Spinal cord (tissue), 10 donors: Measurements from ENCODE around the gene RGPD6. TPM values are rescaled to one million over a fixed set of nuclear protein-coding genes. Genes with fewer than 3 reads are reported as not detected.
"Not testable (repeated sequence)": the region's sequence is repeated elsewhere in the genome, so short reads cannot be mapped to it uniquely, and the experiment has no call there.

ENCODE experiments used
- DNase-seq, 6 donors: peaks; one replicate each; pipeline versions ENCODE4 v3.0.0 to v3.0.0-alpha.2; 2013 to 2015; ENCODE audit warnings: low spot score in 6 of 6, low read depth in 4 of 6
- H3K27ac ChIP-seq: one replicate; pipeline ENCODE4 v1.5.1; 2013; ENCODE audit warnings: low read depth, low read length, control low read depth
- H3K27me3 ChIP-seq: one replicate; pipeline ENCODE4 v1.6.1; 2013; ENCODE audit warnings: low read length; ENCODE audit not compliant: control insufficient read depth, insufficient read depth
- H3K36me3 ChIP-seq: one replicate; pipeline ENCODE4 v1.6.1; 2013; ENCODE audit warnings: low read length; ENCODE audit not compliant: control insufficient read depth, insufficient read depth
- H3K4me1 ChIP-seq: one replicate; pipeline ENCODE4 v1.6.1; 2013; ENCODE audit warnings: low read length; ENCODE audit not compliant: control insufficient read depth, insufficient read depth
- H3K4me3 ChIP-seq: one replicate; pipeline ENCODE4 v1.5.1; 2013; ENCODE audit warnings: low read depth, low read length, control low read depth
- H3K9me3 ChIP-seq: one replicate; pipeline ENCODE4 v1.6.1; 2013; ENCODE audit warnings: low read length; ENCODE audit not compliant: control insufficient read depth, insufficient read depth
- WGBS: methylation state at CpG from one replicate; pipeline ENCODE4 v1.1.5; 2013; ENCODE audit warnings: missing lambda C conversion rate; ENCODE audit not compliant: insufficient coverage; 5-methylcytosine and 5-hydroxymethylcytosine counted together
- polyA plus RNA-seq, 2 donors: library from polyadenylated mRNA; unstranded; fragments of 120-200 nt; gene quantifications; one replicate each; pipeline ENCODE4 v1.2.1, GENCODE V29; 2013; ENCODE audit not compliant: insufficient read length in 2 of 2
- total RNA-seq, 2 donors: library from RNA; depleted of rRNA in 1 of 2; stranded (reverse); fragments of 120-200 nt in 1 of 2; fragments of >200 nt in 1 of 2; gene quantifications; one replicate each; pipeline versions ENCODE4 v1.2.3 to v1.2.4, GENCODE V29; 2013 to 2014
- donor health status: healthy.

RGPD6 gene
- total and polyA plus RNA-seq, 4 donors, result 34.6 to 121 (median 39.1) TPM

- DNase-seq, H3K36me3 ChIP-seq, H3K4me1 ChIP-seq, H3K27me3 ChIP-seq, H3K27ac ChIP-seq, H3K4me3 ChIP-seq, H3K9me3 ChIP-seq: not testable (repeated sequence)
- no CpG with 5 or more reads among the region's 3 CpGs for WGBS
These were observed 95.8 kb downstream of the RGPD6 start for GRCh38 chr2:110481200-110481599.

- no CpG with 5 or more reads among the region's 4 CpGs for whole genome bisulfite sequencing
- not testable (repeated sequence) for H3K27ac ChIP-seq, H3K27me3 ChIP-seq, H3K4me3 ChIP-seq, H3K9me3 ChIP-seq, H3K36me3 ChIP-seq, H3K4me1 ChIP-seq, DNase-seq
These were observed 96.9 kb downstream of the RGPD6 start for GRCh38 chr2:110480084-110480483.

GRCh38 chr2:110477370-110477769 is 99.7 kb downstream of the RGPD6 start:
- WGBS, result no CpG with 5 or more reads among the region's 7 CpGs
- H3K27me3 ChIP-seq, H3K4me1 ChIP-seq, H3K27ac ChIP-seq, H3K9me3 ChIP-seq, DNase-seq, H3K36me3 ChIP-seq, H3K4me3 ChIP-seq: not testable (repeated sequence)

DNA sequence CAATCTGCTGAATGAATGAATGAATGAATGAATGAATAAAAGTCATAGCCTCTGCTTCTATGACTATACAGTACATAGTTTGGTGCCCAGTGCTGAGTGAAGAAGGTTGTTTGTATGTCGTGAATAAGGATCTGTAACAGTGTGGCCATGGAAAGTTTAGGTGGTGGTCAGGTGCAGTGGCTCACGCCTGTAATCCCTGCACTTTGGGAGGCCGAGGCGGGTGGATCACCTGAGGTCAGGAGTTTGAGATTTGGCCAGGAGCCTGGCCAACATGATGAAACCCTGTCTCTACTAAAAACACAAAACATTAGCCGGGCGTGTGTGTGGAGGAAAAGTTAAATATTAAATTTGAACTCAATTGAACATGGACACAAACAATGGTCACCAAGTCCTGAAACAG is 100.1 kb downstream of the RGPD6 start:
- not testable (repeated sequence) for H3K4me1 ChIP-seq, DNase-seq, H3K27ac ChIP-seq, H3K9me3 ChIP-seq, H3K4me3 ChIP-seq, H3K36me3 ChIP-seq, H3K27me3 ChIP-seq
- no CpG with 5 or more reads among the region's 6 CpGs for WGBS

DNA sequence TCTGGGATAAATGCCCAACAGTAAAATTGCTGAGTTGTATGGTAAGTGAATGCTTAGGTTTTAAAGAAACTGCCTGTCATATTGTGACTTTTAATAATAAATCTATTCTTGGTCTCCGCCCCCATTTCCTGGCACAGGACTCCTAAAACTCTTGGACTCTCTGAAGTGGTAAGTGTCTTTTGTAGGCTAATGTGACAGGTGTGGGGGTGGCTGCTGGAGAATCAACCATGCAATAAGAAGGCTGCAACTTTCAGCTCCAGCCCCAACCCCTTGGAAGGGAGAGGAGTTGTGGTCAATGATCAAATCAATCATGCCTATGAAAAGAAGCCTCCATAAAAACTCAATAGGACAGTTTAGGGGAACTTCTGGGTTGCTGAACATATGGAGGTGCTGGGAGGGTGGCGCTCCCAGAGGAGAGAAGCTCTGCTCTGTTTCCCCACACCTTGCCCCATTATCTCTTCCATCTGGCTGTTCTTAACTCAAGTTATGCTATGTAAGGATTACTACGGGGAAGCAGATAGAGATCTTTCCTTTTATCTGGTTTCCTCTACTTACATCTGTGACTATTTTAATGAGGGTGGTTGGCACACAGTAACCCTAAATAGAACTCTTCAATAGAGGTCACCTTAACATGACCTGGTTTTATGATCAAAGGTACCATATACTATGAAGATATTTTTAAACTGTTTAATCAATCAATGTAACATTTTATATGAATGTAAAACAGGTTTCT is 101.2 kb downstream of the RGPD6 start:
- H3K9me3 ChIP-seq, H3K4me3 ChIP-seq, H3K4me1 ChIP-seq, H3K36me3 ChIP-seq, DNase-seq, H3K27me3 ChIP-seq, H3K27ac ChIP-seq: not testable (repeated sequence)
- WGBS, result no CpG with 5 or more reads among the region's 3 CpGs

- not testable (repeated sequence) for H3K9me3 ChIP-seq, H3K4me3 ChIP-seq, H3K27ac ChIP-seq, H3K27me3 ChIP-seq, H3K36me3 ChIP-seq, DNase-seq, H3K4me1 ChIP-seq
- WGBS, result no CpG with 5 or more reads among the region's 4 CpGs
These were observed 102.1 kb downstream of the RGPD6 start for GRCh38 chr2:110474898-110475297.

DNA sequence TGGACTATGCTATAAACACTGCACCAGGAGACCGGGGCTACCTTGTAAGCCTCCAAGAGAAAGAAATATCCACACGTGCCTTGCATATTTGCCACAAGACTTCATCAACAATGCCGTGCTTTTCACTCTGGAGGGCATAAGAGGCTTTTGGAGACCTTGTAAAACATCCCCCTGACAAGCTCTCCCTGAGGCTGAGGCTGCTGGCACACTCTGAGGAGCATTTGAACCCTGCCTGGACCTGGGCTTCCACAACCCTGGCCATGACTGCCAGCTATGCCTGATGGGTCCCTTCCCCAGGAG is 104.0 kb downstream of the RGPD6 start:
- no CpG with 5 or more reads among the region's 3 CpGs for WGBS

GRCh38 chr2:110472171-110473058 is 104.6 kb downstream of the RGPD6 start, which contains the start of gene LIMS4:
LIMS4 (minus strand) TSS chr2:110472816; CDS start chr2:110472778, 38 bp downstream.
- not testable (repeated sequence) for DNase-seq, H3K27me3 ChIP-seq, H3K27ac ChIP-seq, H3K4me1 ChIP-seq, H3K4me3 ChIP-seq, H3K36me3 ChIP-seq, H3K9me3 ChIP-seq
- WGBS, result no CpG with 5 or more reads among the region's 29 CpGs

More for the DNA sequence above, 104.0 kb downstream of the RGPD6 start:
- not testable (repeated sequence) for H3K36me3 ChIP-seq, H3K27ac ChIP-seq, DNase-seq, H3K27me3 ChIP-seq, H3K9me3 ChIP-seq, H3K4me3 ChIP-seq, H3K4me1 ChIP-seq

DNA sequence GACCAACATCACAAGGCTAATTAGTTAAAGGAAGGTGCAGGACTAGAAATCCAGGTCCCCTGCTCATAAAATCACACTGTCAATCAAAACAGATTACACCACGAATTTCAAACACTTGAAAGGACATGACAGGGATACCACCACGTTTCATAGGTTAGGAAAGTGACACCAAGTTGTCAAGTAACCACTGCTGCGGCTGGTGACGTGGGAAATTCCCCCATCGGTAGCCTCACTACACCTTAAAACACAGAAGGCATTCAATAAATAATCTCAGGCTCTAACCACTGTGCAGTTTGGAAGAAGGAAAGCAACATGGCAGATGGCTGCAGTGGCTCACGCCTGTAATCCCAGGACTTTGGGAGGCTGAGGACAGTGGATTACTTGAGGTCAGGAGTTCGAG is 108.1 kb downstream of the RGPD6 start:
- H3K27ac ChIP-seq, H3K27me3 ChIP-seq, H3K36me3 ChIP-seq, DNase-seq, H3K4me3 ChIP-seq, H3K4me1 ChIP-seq, H3K9me3 ChIP-seq: not testable (repeated sequence)
- no CpG with 5 or more reads among the region's 7 CpGs for WGBS

GRCh38 chr2:110465312-110465711 is 111.7 kb downstream of the RGPD6 start:
- not testable (repeated sequence) for H3K27ac ChIP-seq, H3K4me1 ChIP-seq, H3K4me3 ChIP-seq, DNase-seq, H3K27me3 ChIP-seq, H3K36me3 ChIP-seq, H3K9me3 ChIP-seq
- no CpG with 5 or more reads among the region's 8 CpGs for WGBS
